ENCODE data around the gene CAMTA1. TPM values are rescaled to one million over a fixed set of nuclear protein-coding genes. Genes with fewer than 3 reads are reported as not detected.
A peak's percentile ranks its signal among the peaks of the same experiment; 100 is the strongest.
"Not testable (repeated sequence)": the region's sequence is repeated elsewhere in the genome, so short reads cannot be mapped to it uniquely, and the experiment has no call there.

The CAMTA1 gene
- total RNA-seq, 2 experiments from 2014 or later = 39.3 to 48.8 TPM

GRCh38 chr1:6917067-6917466, 131.8 kb downstream of the CAMTA1 start:
- Mint-ChIP-seq H3K9me3 (peaks cover 4% of the 10 kb centered on the region), H3K27me3 (peaks cover 5% of the 10 kb centered on the region), H3K27ac (peak overlapping the region; percentile 10), H3K4me3 (no peak overlapping the region), H3K4me1 (peaks cover 14% of the 10 kb centered on the region), H3K36me3 (ENCODE audit: low read depth) (no peaks in the 10 kb centered on the region)
- ChIA-PET POLR2A (no interaction called here), CTCF (no interaction called here)
- DNase-seq = no peak

GRCh38 chr1:6918186-6918924, 133.1 kb downstream of the CAMTA1 start:
- no peak overlapping the region for H3K4me3 Mint-ChIP-seq
- CTCF ChIA-PET = no interaction called here

GRCh38 chr1:6918925-6919511, 133.8 kb downstream of the CAMTA1 start:
- no peak for DNase-seq
- Mint-ChIP-seq H3K36me3 (ENCODE audit: low read depth) (no peaks in the 10 kb centered on the region), H3K27ac (peak overlapping the region; percentile 42), H3K4me1 (peaks cover 14% of the 10 kb centered on the region), H3K27me3 (no peaks in the 10 kb centered on the region), H3K4me3 (no peak overlapping the region), H3K9me3 (no peaks in the 10 kb centered on the region)
- CTCF ChIA-PET = no interaction called here
- POLR2A ChIA-PET = no interaction called here

More at GRCh38 chr1:6918186-6918924, 133.1 kb downstream of the CAMTA1 start:
- POLR2A ChIA-PET = no interaction called here
- peaks cover 4% of the 10 kb centered on the region for H3K27me3 Mint-ChIP-seq
- H3K9me3 Mint-ChIP-seq = peaks cover 4% of the 10 kb centered on the region
- no peak overlapping the region for H3K27ac Mint-ChIP-seq
- no peak for DNase-seq
- H3K36me3 Mint-ChIP-seq (ENCODE audit: low read depth) = no peaks in the 10 kb centered on the region
- H3K4me1 Mint-ChIP-seq = peaks cover 14% of the 10 kb centered on the region

- H3K9me3 Mint-ChIP-seq; H3K36me3 Mint-ChIP-seq (ENCODE audit: low read depth); POLR2A ChIA-PET; CTCF ChIA-PET; DNase-seq; H3K4me3 Mint-ChIP-seq; H3K27me3 Mint-ChIP-seq; H3K27ac Mint-ChIP-seq: not testable (repeated sequence)
- H3K4me1 Mint-ChIP-seq = peaks cover 14% of the 10 kb centered on the region
These were observed 136.3 kb downstream of the CAMTA1 start for GRCh38 chr1:6921506-6921905.

- H3K36me3 Mint-ChIP-seq (ENCODE audit: low read depth) = no peaks in the 10 kb centered on the region
- H3K4me3 Mint-ChIP-seq = no peak overlapping the region
- no peaks in the 10 kb centered on the region for H3K27me3 Mint-ChIP-seq
- H3K27ac Mint-ChIP-seq = no peak overlapping the region
- H3K9me3 Mint-ChIP-seq = no peaks in the 10 kb centered on the region
- ChIA-PET CTCF (no interaction called here), POLR2A (no interaction called here)
- DNase-seq = no peak
- peaks cover 6% of the 10 kb centered on the region for H3K4me1 Mint-ChIP-seq
These were observed 137.1 kb downstream of the CAMTA1 start for GRCh38 chr1:6922096-6922931.

GRCh38 chr1:6923012-6923411, 137.8 kb downstream of the CAMTA1 start:
- Mint-ChIP-seq H3K27me3 (no peaks in the 10 kb centered on the region), H3K27ac (no peak overlapping the region), H3K36me3 (ENCODE audit: low read depth) (no peaks in the 10 kb centered on the region), H3K4me1 (peaks cover 4% of the 10 kb centered on the region), H3K4me3 (no peak overlapping the region), H3K9me3 (no peaks in the 10 kb centered on the region)
- POLR2A ChIA-PET = no interaction called here
- CTCF ChIA-PET = no interaction called here
- DNase-seq = no peak

- Mint-ChIP-seq H3K9me3 (no peaks in the 10 kb centered on the region), H3K27me3 (no peaks in the 10 kb centered on the region), H3K36me3 (ENCODE audit: low read depth) (no peaks in the 10 kb centered on the region), H3K4me1 (peaks cover 4% of the 10 kb centered on the region), H3K4me3 (no peak overlapping the region), H3K27ac (no peak overlapping the region)
- DNase-seq = no peak
- CTCF ChIA-PET = no interaction called here
- POLR2A ChIA-PET = no interaction called here
These were observed 138.2 kb downstream of the CAMTA1 start for GRCh38 chr1:6923416-6923815.

- ChIA-PET CTCF (no interaction called here), POLR2A (no interaction called here)
- DNase-seq = no peak
- Mint-ChIP-seq H3K27ac (no peak overlapping the region), H3K4me3 (no peak overlapping the region), H3K9me3 (no peaks in the 10 kb centered on the region), H3K4me1 (peaks cover under 1% of the 10 kb centered on the region), H3K36me3 (ENCODE audit: low read depth) (no peaks in the 10 kb centered on the region), H3K27me3 (no peaks in the 10 kb centered on the region)
These were observed 139.0 kb downstream of the CAMTA1 start for GRCh38 chr1:6923955-6924881.

- H3K4me3 Mint-ChIP-seq = no peak overlapping the region
- DNase-seq = no peak
- no peak overlapping the region for H3K27ac Mint-ChIP-seq
- CTCF ChIA-PET = no interaction called here
- no peaks in the 10 kb centered on the region for H3K27me3 Mint-ChIP-seq
- POLR2A ChIA-PET = no interaction called here
- no peaks in the 10 kb centered on the region for H3K4me1 Mint-ChIP-seq
- no peaks in the 10 kb centered on the region for H3K9me3 Mint-ChIP-seq
- H3K36me3 Mint-ChIP-seq (ENCODE audit: low read depth) = no peaks in the 10 kb centered on the region
These were observed 139.6 kb downstream of the CAMTA1 start for GRCh38 chr1:6924891-6925290.

- ChIA-PET CTCF (no interaction called here), POLR2A (no interaction called here)
- H3K4me1 Mint-ChIP-seq = no peaks in the 10 kb centered on the region
- DNase-seq = no peak
- H3K4me3 Mint-ChIP-seq = no peak overlapping the region
- no peak overlapping the region for H3K27ac Mint-ChIP-seq
- no peaks in the 10 kb centered on the region for H3K27me3 Mint-ChIP-seq
- no peaks in the 10 kb centered on the region for H3K9me3 Mint-ChIP-seq
- no peaks in the 10 kb centered on the region for H3K36me3 Mint-ChIP-seq (ENCODE audit: low read depth)
These were observed 142.4 kb downstream of the CAMTA1 start for GRCh38 chr1:6927626-6928025.

- no peak overlapping the region for H3K27ac Mint-ChIP-seq
- ChIA-PET POLR2A (no interaction called here), CTCF (interaction anchor here (0.7 kb wide), 1 partner anchor 199 kb away, joined by 3 read pairs; no protein-coding TSS in a partner anchor)
- no peak for DNase-seq
- no peaks in the 10 kb centered on the region for H3K27me3 Mint-ChIP-seq
- no peak overlapping the region for H3K4me3 Mint-ChIP-seq
- no peaks in the 10 kb centered on the region for H3K36me3 Mint-ChIP-seq (ENCODE audit: low read depth)
- H3K9me3 Mint-ChIP-seq = no peaks in the 10 kb centered on the region
- H3K4me1 Mint-ChIP-seq = no peaks in the 10 kb centered on the region
These were observed 143.0 kb downstream of the CAMTA1 start for GRCh38 chr1:6928106-6928885.

GRCh38 chr1:6930732-6931300, 145.6 kb downstream of the CAMTA1 start:
- Mint-ChIP-seq H3K27ac (no peak overlapping the region), H3K9me3 (no peaks in the 10 kb centered on the region), H3K36me3 (ENCODE audit: low read depth) (no peaks in the 10 kb centered on the region), H3K27me3 (peaks cover 4% of the 10 kb centered on the region), H3K4me3 (no peak overlapping the region), H3K4me1 (no peaks in the 10 kb centered on the region)
- POLR2A ChIA-PET = no interaction called here
- CTCF ChIA-PET = no interaction called here
- DNase-seq = no peak
